ENCODE data around the gene EPHA1. TPM values are rescaled to one million over a fixed set of nuclear protein-coding genes. Genes with fewer than 3 reads are reported as not detected.

Gene EPHA1
- total and polyA plus RNA-seq, 2 donors (not counting 3 experiments of a cell fraction or from before 2014, with no cell fraction given), result 0.07 TPM; not detected in 1

DNA sequence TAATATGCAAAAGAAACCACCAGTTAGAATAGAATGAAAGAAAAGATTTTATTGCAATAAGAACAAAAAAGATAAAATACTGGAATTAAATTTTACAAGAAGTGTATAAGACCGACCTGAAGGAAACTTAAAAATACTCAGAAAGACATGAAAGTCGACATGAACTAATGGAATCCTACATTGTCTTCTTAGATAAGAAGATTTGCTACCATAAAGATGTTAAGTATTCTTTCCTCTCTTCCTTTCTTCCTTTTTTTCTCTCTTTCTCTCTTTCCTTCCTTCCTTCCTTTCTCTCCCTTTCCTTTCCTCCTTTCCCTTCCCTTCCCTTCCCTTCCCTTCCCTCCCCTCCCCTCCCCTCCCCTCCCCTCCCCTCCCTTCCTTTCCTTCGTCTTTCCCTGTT, 41.1 kb upstream of the EPHA1 start:
- Histone ChIP-seq H3K36me3 (ENCODE audit: control insufficient read depth in 2 of 2, extremely low read depth in 1 of 2, insufficient read depth in 2 of 2, low read length in 2 of 2) (no peaks in the 10 kb centered on the region), H3K27ac (ENCODE audit: insufficient read depth, low read depth, low read length) (no peak overlapping the region), H3K4me1 (ENCODE audit: control insufficient read depth, extremely low read depth, insufficient read depth, low read length) (peaks cover 10% of the 10 kb centered on the region), H3K9me1 (replicated peaks; ENCODE audit: control insufficient read depth, extremely low read depth, insufficient read depth, low read length) (no peaks in the 10 kb centered on the region), H3K79me2 (ENCODE audit: control insufficient read depth, insufficient read depth, low read length) (no peaks in the 10 kb centered on the region), H3K4me2 (ENCODE audit: insufficient read depth, low read length) (no peak overlapping the region), H3K4me3 (replicated peaks in 1 of 3; ENCODE audit: insufficient read depth in 1 of 3, low read depth in 1 of 3, low read length in 3 of 3) (no peak overlapping the region), H2AFZ (ENCODE audit: low read depth, low read length) (no peak overlapping the region), H3K9ac (replicated peaks; ENCODE audit: extremely low read depth, insufficient read depth, low read length) (no peak overlapping the region), H4K20me1 (replicated peaks; ENCODE audit: control insufficient read depth, extremely low read depth, insufficient read depth, low read length) (no peaks in the 10 kb centered on the region), H3K27me3 (ENCODE audit: control insufficient read depth in 2 of 2, insufficient read depth in 2 of 2, low read length in 2 of 2) (peaks cover 0 to 1% of the 10 kb centered on the region in 2 experiments), H3K9me3 (replicated peaks; ENCODE audit: control insufficient read depth, insufficient read depth, low read length) (no peaks in the 10 kb centered on the region)
- ChIA-PET POLR2A (no interaction called here), CTCF (no interaction called here)
- FAIRE-seq, result no peak
- intact Hi-C loops (cut with micrococcal nuclease), result no loop called here
- dilution Hi-C loops (cut with MboI; ENCODE audit: extremely low pct_ligation_motif_present, low sequenced_read_pairs), result no loop called here
- no TSS peak for BruUV-seq (replicated peaks)
- TF ChIP-seq, protein P1, sequence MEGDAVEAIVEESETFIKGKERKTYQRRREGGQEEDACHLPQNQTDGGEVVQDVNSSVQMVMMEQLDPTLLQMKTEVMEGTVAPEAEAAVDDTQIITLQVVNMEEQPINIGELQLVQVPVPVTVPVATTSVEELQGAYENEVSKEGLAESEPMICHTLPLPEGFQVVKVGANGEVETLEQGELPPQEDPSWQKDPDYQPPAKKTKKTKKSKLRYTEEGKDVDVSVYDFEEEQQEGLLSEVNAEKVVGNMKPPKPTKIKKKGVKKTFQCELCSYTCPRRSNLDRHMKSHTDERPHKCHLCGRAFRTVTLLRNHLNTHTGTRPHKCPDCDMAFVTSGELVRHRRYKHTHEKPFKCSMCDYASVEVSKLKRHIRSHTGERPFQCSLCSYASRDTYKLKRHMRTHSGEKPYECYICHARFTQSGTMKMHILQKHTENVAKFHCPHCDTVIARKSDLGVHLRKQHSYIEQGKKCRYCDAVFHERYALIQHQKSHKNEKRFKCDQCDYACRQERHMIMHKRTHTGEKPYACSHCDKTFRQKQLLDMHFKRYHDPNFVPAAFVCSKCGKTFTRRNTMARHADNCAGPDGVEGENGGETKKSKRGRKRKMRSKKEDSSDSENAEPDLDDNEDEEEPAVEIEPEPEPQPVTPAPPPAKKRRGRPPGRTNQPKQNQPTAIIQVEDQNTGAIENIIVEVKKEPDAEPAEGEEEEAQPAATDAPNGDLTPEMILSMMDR (IDR thresholded peaks at IDR 0.05; ENCODE audit: extremely low read depth in 1 of 2, insufficient read depth in 1 of 2, low read depth in 1 of 2, low read length in 2 of 2), result no peak
- TF ChIP-seq POLR2AphosphoS5 (IDR thresholded peaks at IDR 0.05; ENCODE audit: insufficient read depth, low read depth, low read length) (no peak), JUN (IDR thresholded peaks at IDR 0.05; ENCODE audit: borderline replicate concordance, insufficient read depth, insufficient read length, low read depth) (no peak), MYC (IDR thresholded peaks at IDR 0.05; ENCODE audit: low read depth, low read length) (no peak), FOS (IDR thresholded peaks at IDR 0.05; ENCODE audit: borderline replicate concordance, insufficient read depth, low read length) (no peak), GATA2 (IDR thresholded peaks at IDR 0.05; ENCODE audit: insufficient read depth, insufficient read length, low read depth, low read length) (no peak), EZH2 (IDR thresholded peaks at IDR 0.05; ENCODE audit: borderline replicate concordance, low read depth, low read length, severe bottlenecking) (no peak), POLR2A (IDR thresholded peaks at IDR 0.05; ENCODE audit: low read depth, low read length) (no peak)
- TF ChIP-seq, protein P2, sequence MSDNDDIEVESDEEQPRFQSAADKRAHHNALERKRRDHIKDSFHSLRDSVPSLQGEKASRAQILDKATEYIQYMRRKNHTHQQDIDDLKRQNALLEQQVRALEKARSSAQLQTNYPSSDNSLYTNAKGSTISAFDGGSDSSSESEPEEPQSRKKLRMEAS (IDR thresholded peaks at IDR 0.05; ENCODE audit: insufficient read depth, insufficient read length), result no peak
- DNase-seq (ENCODE audit: low read depth, low spot score), result no peak

Data from endothelial cell of umbilical vein (primary cell).